IPS-18a (cell line): Measurements from ENCODE around the gene MDM4.

ENCODE experiments used
- H3K27ac ChIP-seq: one replicate; pipeline ENCODE4 v1.5.1; 2013; ENCODE audit warnings: low read length
- H3K27me3 ChIP-seq: one replicate; pipeline ENCODE4 v1.6.1; 2013; ENCODE audit warnings: mild to moderate bottlenecking, low read length; ENCODE audit not compliant: control insufficient read depth, insufficient read depth
- H3K36me3 ChIP-seq: one replicate; pipeline ENCODE4 v1.6.1; 2013; ENCODE audit warnings: low read depth, low read length; ENCODE audit not compliant: control insufficient read depth
- H3K4me1 ChIP-seq: one replicate; pipeline ENCODE4 v1.6.1; 2013; ENCODE audit warnings: low read depth, low read length; ENCODE audit not compliant: control insufficient read depth
- H3K4me3 ChIP-seq: one replicate; pipeline ENCODE4 v1.5.1; 2013; ENCODE audit warnings: low read length
- H3K9ac ChIP-seq: one replicate; pipeline ENCODE4 v1.6.1; 2013; ENCODE audit warnings: mild to moderate bottlenecking, low read length, moderate library complexity
- H3K9me3 ChIP-seq: one replicate; pipeline ENCODE4 v1.6.1; 2013; ENCODE audit warnings: low read depth, low read length; ENCODE audit not compliant: control insufficient read depth

MDM4 gene

GRCh38 chr1:204588826-204589225 lies 72.6 kb downstream of the MDM4 start:
- no peaks in the 10 kb centered on the region for H3K9me3 ChIP-seq
- H3K27ac ChIP-seq = no peak overlapping the region
- H3K27me3 ChIP-seq = no peaks in the 10 kb centered on the region
- H3K4me1 ChIP-seq = peaks cover 17% of the 10 kb centered on the region
- no peak overlapping the region for H3K4me3 ChIP-seq
- H3K36me3 ChIP-seq = no peaks in the 10 kb centered on the region
- no peak overlapping the region for H3K9ac ChIP-seq

DNA sequence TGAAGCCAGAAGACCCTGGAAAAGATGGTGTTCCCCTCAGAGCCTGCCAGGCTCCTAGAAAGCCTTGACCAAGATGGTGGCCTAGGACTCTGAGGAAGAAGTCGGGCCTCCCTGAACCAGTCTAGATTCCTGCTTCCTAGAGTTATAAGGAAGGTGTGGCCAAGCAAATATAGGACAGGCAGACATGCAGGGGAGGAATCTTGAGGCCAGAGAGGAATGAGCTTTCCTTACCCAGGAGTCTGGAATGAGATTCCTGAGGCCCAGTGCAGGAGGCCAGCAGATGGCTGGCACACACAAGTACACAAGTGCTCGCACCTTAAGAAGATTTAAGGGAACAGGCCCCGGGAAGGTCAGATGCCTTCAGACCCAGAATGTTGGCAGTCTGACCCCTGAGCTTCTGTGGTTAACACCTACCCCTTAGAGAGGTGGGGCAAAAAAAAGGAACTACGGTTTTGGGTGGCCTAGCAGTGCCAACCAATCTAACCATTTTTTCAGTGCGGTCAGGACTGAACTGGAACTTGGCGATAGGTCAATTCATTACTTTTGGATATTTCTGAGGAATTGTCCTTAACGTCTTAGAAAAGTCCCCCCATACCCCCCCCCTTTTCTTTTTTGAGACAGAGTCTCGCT lies 73.3 kb downstream of the MDM4 start:
- Histone ChIP-seq H3K4me3 (no peak overlapping the region), H3K36me3 (no peaks in the 10 kb centered on the region), H3K9me3 (no peaks in the 10 kb centered on the region), H3K27ac (no peak overlapping the region), H3K27me3 (no peaks in the 10 kb centered on the region), H3K4me1 (peaks cover 17% of the 10 kb centered on the region), H3K9ac (no peak overlapping the region)

- no peak overlapping the region for H3K27ac ChIP-seq
- no peaks in the 10 kb centered on the region for H3K27me3 ChIP-seq
- no peaks in the 10 kb centered on the region for H3K36me3 ChIP-seq
- no peak overlapping the region for H3K4me3 ChIP-seq
- H3K9me3 ChIP-seq = no peaks in the 10 kb centered on the region
- H3K9ac ChIP-seq = no peak overlapping the region
- peaks cover 9% of the 10 kb centered on the region for H3K4me1 ChIP-seq
Observed at GRCh38 chr1:204591473-204592090, 75.4 kb downstream of the MDM4 start.

- H3K9ac ChIP-seq = no peak overlapping the region
- no peak overlapping the region for H3K4me3 ChIP-seq
- no peak overlapping the region for H3K27ac ChIP-seq
- H3K4me1 ChIP-seq = peaks cover 9% of the 10 kb centered on the region
- no peaks in the 10 kb centered on the region for H3K36me3 ChIP-seq
- no peaks in the 10 kb centered on the region for H3K9me3 ChIP-seq
- no peaks in the 10 kb centered on the region for H3K27me3 ChIP-seq
Observed at GRCh38 chr1:204592246-204592948, 76.2 kb downstream of the MDM4 start.

DNA sequence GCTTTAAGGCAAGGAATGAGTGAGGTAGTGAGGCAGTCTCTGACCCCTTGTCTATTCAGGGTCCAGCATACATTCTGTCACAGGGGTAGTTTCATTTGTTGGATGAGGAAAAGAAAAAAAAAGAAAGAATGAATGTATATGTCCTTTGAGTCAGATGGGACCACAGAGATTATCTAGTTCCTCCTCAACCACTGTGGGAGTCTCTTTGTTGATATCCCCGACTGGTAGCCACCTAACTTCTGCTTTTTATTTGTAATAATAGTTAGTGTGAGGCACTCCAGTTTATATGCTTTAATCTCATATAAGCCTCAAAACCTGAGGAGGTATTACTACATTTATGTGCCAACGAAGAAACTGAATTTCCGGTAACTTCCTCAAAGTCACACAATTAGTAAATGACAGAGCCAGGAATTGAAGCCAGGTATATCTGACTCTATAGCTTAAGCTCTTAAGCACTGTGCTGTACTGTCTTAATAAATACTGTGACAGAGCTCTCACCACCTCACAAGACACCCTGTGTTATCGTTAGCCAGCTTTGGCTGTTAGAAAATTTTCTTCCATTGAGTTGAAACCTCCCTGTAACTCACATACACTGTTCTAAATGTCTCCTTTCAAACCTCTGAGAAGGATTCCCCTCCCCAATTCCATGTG lies 82.2 kb downstream of the MDM4 start:
- Histone ChIP-seq H3K4me1 (peaks cover 10% of the 10 kb centered on the region), H3K27ac (no peak overlapping the region), H3K9ac (no peak overlapping the region), H3K4me3 (no peak overlapping the region), H3K9me3 (no peaks in the 10 kb centered on the region), H3K36me3 (no peaks in the 10 kb centered on the region), H3K27me3 (no peaks in the 10 kb centered on the region)

DNA sequence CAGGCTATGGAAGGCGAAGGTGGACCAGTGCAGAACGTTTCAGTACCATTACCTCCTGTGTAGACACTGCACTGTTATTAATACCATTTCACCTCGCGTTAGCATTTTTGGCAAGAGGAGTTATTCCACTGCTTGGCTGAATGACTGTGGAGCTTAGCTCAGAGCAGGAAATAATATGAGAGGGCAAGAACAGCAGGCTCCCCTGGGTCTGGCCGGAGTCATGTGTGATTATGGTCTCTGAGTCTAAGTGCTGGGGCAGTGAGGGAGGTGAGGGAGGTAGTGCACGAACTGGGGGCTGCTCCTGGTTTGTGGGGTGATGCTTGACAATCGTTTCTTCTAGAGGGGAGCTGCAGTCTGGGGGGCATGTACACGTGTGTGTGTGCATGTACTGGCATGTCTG lies 82.9 kb downstream of the MDM4 start:
- H3K36me3 ChIP-seq = no peaks in the 10 kb centered on the region
- H3K9ac ChIP-seq = no peak overlapping the region
- H3K4me3 ChIP-seq = no peak overlapping the region
- H3K27me3 ChIP-seq = no peaks in the 10 kb centered on the region
- H3K9me3 ChIP-seq = no peaks in the 10 kb centered on the region
- H3K27ac ChIP-seq = no peak overlapping the region
- peaks cover 10% of the 10 kb centered on the region for H3K4me1 ChIP-seq

- H3K9me3 ChIP-seq = no peaks in the 10 kb centered on the region
- H3K4me1 ChIP-seq = peaks cover 10% of the 10 kb centered on the region
- H3K36me3 ChIP-seq = no peaks in the 10 kb centered on the region
- H3K4me3 ChIP-seq = no peak overlapping the region
- no peaks in the 10 kb centered on the region for H3K27me3 ChIP-seq
- H3K27ac ChIP-seq = no peak overlapping the region
- no peak overlapping the region for H3K9ac ChIP-seq
Observed at GRCh38 chr1:204599596-204599995, 83.4 kb downstream of the MDM4 start.

DNA sequence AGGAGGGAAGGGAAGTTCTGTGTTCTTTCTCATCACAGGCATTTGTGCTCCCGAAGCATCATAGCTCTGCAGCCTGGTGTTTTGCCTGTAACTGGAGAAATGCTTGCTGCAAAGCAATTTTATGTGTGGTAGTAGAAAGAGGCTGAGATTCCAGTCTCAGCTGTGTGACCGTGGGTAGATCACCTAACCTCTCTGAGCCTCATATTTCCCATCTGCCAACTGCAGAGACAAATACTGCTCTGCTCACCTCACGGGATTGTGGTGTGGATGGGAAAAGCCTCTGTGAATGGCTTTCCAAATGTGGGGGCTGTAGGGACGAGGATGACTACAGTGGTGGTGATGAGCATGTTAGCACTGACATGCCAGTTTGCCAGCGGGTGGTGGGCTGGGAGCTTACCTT lies 84.0 kb downstream of the MDM4 start:
- no peaks in the 10 kb centered on the region for H3K36me3 ChIP-seq
- H3K27me3 ChIP-seq = no peaks in the 10 kb centered on the region
- H3K4me1 ChIP-seq = peaks cover 10% of the 10 kb centered on the region
- no peak overlapping the region for H3K4me3 ChIP-seq
- H3K27ac ChIP-seq = no peak overlapping the region
- no peak overlapping the region for H3K9ac ChIP-seq
- H3K9me3 ChIP-seq = no peaks in the 10 kb centered on the region

- Histone ChIP-seq H3K36me3 (no peaks in the 10 kb centered on the region), H3K4me1 (peaks cover 10% of the 10 kb centered on the region), H3K27ac (no peak overlapping the region), H3K9me3 (no peaks in the 10 kb centered on the region), H3K4me3 (no peak overlapping the region), H3K27me3 (no peaks in the 10 kb centered on the region), H3K9ac (no peak overlapping the region)
Observed at GRCh38 chr1:204600968-204601367, 84.8 kb downstream of the MDM4 start.

- no peak overlapping the region for H3K27ac ChIP-seq
- H3K9ac ChIP-seq = no peak overlapping the region
- H3K9me3 ChIP-seq = no peaks in the 10 kb centered on the region
- no peaks in the 10 kb centered on the region for H3K36me3 ChIP-seq
- H3K4me1 ChIP-seq = peaks cover 10% of the 10 kb centered on the region
- no peaks in the 10 kb centered on the region for H3K27me3 ChIP-seq
- H3K4me3 ChIP-seq = no peak overlapping the region
Observed at GRCh38 chr1:204602111-204602579, 85.9 kb downstream of the MDM4 start.

- H3K4me3 ChIP-seq = no peak overlapping the region
- no peaks in the 10 kb centered on the region for H3K9me3 ChIP-seq
- H3K4me1 ChIP-seq = peaks cover 10% of the 10 kb centered on the region
- no peak overlapping the region for H3K27ac ChIP-seq
- no peak overlapping the region for H3K9ac ChIP-seq
- no peaks in the 10 kb centered on the region for H3K36me3 ChIP-seq
- no peaks in the 10 kb centered on the region for H3K27me3 ChIP-seq
Observed at GRCh38 chr1:204602871-204603542, 86.8 kb downstream of the MDM4 start.
